NCI-H1436 (cell line): Measurements from ENCODE around the gene SYT5.
A peak's percentile ranks its signal among the peaks of the same experiment; 100 is the strongest.
"Not testable (repeated sequence)": the region's sequence is repeated elsewhere in the genome, so short reads cannot be mapped to it uniquely, and the experiment has no call there.

ENCODE experiments used
- DNase-seq: peaks from one replicate; lab custom pipeline; 2025; lab: John Stamatoyannopoulos, UW

The SYT5 gene

DNA sequence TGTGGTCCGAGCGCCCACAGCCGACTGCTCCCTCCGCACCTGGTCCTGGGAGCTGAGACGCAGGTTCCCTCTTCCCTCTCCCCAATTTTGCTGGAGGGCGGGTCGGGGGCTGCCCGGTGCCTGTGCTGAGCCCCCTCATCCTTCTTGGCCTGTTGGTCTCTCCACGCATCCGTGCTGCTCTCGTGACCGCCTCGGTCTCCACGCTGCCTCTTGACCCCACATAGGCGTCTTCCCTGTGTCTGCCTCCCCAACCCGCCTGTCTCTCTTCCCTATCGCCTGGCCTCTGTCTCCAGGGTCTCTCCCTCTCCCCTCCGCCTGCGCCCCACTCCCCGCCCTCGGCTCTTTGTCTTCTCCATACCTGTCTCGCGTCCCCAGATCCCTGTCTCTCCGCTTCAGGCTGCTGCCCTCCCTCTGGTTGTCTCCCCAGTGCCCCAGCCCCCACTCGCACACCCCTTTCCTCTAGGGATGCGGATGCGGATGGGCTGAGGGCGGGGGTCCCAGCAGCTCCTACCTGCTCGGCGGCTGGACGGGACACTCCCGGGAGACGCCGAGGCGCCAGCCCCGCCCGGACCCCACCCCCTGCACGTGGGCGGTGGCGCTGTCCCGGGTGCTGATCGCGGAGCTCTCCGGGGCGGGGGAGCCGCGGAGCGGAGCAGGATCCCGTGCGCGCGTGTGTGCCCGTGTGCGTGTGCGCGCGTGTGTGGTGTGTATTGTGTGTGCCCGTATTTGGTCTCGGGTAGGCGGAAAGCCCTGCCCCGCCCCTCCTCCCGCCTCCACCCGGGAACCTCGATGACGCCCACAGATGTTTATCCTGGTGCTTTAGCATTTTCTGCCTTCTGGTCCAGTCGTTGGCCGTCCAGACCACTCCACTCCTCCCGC lies at the start of gene SYT5:
Gene SYT5, minus strand, starts transcription at position 684 of the 879 bp plus-strand sequence. CDS start 1,248 bp downstream, outside the sequence.
- peak; percentile 55 for DNase-seq

DNA sequence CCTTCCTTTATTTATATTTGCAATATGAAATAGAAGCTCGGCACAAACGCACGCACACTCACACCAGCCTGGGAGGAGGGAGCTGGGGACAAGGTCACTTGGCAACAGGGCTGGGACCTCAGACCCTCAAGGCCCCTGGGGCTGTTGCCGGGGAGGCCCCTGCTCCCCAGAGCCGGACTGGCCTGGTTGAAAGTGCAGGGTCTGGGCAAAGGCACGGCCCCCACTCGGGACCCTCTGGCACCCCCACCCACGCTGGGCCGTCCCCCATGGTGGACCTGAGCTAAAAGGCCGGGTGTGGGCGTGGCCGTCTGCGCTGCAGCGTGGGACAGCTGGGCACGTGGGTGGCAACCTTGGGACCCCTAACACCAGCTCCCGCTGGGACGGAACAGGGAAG lies 49.7 kb upstream of the SYT5 start:
- no peak for DNase-seq

DNA sequence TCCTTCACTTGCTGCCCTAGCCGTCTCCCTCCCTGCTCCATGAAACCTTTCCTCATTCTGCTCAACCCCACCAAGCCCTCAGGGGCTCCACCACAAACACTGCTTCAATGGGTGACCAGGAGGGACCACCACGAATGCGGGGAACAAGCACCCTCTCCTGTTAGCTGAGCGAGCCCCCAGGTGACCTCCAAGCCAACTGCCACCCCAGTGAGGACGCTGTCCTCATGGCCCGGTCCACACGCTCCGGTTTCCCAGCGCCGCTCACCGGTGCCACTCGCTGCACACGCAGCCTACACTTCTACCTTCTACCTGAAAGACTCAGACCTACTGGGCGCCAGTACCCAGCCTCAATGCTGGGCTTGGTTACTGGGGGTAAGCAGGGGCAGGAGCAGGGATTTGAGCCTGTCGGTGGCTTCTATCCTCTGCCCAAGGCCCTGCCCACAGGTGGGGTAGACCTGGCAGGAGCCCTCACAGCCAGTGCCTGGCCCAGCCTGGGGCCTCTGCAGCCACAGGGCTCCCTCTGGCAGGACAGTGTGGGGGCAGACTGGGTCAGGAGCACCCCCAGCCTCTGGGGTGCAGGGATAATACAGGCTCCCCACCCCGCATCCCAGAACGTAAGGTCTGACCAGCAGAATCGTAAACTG lies 49.2 kb upstream of the SYT5 start:
- no peak for DNase-seq

DNA sequence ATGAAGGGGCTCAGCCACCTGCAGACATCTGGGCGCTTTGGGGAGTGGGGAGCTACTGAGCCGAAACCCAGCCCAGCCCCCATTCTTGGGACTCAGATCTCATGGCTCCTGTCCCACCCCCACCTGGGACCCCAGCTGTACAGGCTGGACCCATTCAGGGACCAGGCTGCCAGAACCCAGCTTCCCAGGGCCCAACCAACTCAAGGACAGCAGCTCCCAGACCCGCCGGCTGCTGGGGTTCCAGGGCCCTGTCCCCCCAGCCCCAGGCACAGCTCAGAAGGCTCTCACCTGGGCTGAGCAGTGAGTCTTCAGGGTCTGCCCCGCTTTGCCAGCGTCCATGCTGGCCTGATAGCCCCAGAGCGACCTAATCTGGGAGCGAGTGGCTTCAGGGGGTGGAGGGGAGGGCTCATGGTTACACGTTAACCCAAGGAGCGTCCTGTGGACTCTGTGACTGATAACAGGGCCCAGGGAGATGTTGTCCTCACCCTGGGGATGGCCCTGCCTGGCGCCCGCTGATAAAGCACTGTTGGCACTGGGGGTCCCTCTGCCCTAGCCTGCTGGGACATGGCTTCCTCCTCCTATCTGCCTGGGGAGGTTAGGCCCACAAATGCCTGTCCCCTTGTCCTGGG lies 48.4 kb upstream of the SYT5 start, which contains the start of gene TMEM86B:
Gene TMEM86B, minus strand, starts transcription at position 361 of the 629 bp plus-strand sequence. Its CDS starts 22 bp downstream, at position 339.
- DNase-seq = no peak

DNA sequence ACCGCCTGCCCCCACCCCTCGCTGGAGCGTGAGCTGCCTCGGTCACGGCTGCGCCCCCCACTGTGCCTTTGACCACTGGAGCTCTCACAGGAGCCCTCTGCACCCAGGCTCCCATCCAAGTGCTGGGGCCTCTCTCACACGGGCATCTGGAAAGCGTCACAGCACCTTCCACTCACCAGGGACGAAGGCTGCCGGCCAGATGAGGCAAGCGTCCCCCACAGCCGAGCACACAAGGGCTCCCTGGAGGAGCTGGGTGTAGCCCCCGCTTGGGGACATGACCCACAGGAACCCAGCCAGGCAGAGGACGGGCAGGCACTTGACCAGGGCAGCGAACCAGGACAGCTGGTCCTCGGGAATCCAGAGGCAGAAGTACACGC lies 47.9 kb upstream of the SYT5 start:
- no peak for DNase-seq

DNA sequence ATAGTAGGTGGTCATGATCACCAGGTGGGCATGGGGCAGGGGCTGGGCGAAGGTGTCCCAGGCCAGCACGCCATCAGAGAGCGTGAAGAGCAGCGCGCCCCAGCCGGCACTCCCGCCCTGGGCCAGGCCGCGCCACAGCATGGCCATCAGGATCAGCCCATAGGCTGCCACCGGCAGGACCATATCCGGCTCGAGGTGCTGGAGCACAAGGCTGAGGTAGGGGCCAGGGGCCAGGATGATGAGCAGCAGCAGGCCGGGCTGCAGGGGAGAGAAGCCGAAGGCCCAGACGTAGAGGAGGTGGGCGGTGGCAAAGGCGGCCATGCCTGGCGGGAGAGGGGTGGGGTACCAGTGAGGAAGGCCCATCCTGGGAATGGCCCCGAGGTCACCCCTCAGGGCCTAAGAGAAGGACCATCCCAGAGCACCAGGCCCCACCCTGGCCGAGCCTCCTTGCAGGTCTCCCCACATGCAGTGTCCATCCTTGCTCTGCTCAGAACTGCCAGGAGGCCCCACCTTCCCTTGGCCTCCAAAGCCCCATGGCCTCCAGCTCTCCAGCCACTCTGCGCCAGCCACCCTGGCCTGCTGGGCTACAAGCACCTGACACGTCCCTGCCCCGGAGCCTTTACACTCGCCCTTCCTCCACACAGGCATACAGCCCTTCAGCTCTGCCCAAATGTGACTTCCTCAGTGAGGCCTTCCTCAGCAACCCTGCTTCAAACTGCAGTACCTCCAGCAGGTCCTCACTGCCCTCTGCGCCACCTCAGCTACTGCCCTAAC lies 47.3 kb upstream of the SYT5 start:
- DNase-seq = no peak

DNA sequence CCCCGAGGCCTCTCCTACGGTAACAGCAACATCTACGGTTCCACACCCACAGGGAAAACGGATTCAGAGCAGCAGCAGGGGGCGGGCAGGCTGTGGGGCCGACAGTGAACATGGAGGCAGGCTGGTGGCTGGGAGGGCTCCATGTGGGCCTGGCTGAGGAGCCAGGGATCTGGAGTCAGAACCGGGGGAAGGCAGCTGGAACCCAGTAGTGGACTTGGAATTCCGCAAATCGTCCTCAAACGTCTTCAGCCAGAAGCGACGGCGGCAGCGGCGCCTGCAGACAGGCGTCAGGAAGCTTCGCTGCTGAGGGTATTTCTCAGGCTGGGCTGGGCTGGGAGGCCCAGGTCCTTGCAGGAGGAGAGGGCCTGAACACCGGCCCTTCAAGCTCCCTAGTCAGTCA lies 46.7 kb upstream of the SYT5 start:
- DNase-seq = no peak

DNA sequence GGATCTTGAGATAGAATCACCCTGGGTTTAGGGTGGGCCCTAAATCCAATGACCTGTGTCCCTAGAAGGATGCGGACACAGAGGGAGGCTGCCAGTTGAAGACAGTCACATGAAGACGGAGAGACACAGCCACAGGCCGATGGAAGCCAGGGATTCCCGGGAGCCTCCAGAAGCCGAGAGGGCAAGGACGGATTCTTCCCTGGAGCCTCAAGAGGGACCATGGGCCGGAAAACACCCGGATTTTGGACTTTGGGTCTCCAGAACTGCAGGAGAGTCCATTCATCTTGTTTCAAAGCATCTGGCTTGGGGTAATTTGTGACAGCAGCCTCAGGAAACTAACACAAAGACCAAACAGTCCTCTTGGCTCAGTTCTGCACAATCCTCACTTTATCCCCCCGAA lies 46.2 kb upstream of the SYT5 start:
- no peak for DNase-seq

DNA sequence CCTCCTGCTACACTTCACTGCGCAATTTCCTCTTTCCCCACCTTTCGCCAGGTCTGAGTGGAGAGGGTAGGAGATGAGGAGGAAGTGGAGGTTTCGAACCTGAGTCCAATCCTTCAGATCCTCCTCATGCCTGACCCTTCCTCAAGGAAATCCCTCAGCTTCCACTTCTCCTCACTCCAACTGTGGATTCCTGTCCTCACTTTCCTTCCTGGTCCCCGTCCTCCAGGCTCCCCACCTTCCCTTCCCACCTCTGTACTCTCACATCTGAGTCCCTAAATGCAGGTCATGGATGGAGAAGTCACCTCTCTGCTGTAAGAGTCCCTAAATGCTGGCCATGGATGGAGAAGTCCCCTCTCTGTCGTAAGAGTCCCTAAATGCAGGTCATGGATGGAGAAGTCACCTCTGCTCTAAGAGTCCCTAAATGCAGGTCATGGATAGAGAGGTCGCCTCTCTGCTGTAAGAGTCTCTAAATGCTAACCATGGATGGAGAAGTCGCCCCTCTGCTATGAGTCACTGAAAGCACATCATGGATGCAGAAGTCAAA lies 45.4 kb upstream of the SYT5 start:
- DNase-seq = no peak

DNA sequence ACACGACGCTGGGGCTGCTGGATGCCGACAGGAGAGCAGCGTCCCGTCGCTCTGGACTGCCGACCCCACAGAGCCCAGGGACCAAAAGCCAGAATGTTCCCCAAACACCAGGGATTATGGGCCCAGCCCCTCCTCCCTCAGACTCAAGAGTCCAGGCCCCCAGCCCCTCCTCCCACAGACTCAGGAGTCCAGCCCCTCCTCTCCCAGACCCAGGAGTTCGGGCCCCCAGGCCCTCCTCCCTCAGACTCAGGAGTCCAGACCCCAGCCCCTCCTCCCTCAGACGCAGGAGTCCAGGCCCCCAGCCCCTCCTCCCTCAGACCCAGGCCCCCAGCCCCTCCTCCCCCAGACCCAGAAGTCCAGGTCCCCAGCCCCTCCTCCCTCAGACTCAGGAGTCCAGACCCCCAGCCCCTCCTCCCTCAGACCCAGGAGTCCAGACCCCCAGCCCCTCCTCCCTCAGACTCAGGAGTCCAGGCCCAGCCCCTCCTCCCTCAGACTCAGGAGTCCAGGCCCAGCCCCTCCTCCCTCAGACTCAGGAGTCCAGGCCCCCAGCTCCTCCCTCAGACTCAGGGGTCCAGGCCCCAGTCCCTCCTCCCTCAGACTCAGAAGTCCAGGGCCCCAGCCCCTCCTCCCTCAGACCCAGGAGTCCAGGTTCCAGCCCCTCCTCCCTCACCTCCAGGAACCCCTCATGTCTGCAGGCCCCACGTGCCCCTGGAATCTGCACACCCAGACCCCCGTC lies 44.8 kb upstream of the SYT5 start:
- not testable (repeated sequence) for DNase-seq

DNA sequence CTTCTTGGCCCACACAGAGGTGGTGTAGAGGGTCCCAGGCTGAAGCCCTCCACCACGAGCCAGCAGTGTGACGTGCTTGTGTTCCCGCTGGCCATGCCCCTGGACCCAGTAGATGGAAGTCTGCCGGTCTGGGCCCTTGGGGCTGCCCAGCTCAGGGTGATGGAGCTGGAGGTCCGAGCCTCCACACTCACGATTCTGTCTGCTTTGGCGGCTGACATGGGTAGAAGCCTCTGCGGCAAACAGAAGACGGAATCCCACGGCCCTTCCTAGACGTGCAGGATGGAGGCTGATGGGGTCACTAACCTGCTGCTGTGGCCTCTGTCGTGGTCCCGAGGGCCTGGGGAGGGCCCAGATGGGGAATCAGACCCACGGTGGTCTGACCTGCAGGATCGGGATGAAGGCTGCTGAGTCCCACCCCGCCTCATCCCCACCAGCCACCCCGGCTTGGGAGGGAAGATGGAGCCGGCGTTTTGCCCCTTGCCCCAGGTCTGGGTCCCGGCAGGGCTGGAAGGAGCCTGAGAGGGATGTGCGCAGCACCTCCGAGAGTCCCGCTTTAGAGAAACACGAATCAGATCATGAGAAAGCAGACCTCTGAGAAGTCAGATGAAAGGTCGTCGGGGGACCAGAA lies 44.1 kb upstream of the SYT5 start:
- DNase-seq = no peak

DNA sequence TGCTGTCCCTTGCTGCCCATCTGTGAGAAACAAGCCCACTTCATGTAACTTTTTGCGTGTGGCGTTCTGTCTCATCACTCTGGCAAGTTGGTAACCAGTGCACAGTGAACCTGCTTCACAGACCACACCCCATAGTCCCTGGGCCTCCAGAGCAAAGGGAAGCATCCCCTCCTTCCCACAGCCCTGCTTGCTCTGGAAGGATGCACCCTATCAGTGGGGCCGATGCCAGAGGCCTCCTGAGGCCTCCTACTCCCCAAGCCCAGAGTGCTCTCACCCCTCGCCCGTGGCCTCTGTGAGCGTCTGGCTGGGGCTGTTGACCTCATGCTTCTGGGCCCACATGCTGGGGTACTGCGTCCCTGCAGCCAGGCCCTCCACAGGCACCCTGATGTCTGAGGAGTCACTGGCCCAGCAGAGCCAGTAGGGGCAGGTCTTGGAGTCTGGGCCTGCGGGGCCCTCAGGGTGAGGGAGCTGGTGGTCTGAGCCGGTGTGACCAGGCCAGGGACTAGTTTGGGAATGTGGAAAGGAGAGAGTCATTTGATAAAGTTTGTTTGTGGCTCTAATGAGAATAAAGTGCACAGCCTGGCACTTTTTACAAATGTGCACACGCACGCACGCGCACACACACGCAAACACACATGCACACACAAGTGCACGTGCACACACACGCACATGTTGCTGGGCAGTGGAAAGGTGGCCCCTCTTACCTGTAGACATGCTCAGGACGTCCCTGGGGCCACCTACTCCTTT lies 43.4 kb upstream of the SYT5 start:
- DNase-seq = no peak

DNA sequence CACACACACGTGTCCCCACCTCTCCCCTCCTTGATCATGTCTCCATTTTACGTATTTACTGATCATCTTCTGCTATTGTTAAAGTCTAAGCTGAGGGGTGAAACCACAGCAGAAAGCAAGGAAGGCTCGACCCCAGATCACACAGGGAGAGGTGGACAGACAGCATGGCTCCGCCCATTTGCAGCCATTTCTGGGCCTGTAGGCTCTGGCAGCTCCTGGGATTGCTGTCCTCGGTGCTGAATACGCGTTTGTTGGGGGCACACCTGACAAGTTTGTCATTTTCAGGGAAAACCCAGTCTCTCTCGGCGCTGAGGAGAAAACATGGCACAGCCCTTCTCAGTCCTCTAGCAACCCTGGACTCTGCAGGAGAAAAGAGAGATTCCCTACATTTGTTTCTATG lies 40.4 kb upstream of the SYT5 start:
- DNase-seq = no peak

DNA sequence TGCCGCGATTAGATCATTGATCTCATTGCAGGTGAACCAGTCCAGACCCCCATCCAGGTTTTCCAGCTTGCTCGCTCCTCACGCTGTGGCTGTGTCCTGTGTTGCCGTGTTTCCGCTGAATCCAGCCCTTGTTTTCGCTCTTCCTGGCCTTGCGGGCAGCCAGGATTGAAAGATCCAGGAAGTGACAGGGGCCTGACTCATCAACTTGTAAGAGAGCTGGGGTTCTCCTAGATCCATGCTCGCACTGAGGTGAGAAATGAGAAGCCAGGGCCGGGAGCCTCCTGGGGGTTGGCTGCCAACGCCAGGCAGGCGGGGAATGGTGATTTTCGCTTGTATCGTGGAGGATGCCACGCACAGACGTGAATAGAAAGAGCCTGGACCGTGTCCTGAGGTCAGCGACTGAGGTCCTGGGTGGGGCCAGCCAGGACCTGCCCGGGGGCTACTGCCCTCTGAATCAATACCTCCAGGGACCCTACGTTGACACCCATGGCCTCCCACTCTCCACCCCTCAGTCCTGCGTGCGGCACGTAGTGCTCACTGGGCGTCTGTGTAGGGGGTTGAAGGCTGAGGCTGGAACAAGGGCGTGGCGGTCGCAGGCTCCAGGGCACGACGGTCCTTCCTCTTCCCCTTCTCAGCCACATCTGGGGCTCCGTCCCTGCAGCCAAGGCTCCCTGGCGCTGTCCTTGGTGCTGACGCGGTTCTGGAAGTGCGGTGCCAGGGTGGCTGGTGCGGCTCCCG lies 36.5 kb upstream of the SYT5 start:
- DNase-seq = peak; percentile 97

DNA sequence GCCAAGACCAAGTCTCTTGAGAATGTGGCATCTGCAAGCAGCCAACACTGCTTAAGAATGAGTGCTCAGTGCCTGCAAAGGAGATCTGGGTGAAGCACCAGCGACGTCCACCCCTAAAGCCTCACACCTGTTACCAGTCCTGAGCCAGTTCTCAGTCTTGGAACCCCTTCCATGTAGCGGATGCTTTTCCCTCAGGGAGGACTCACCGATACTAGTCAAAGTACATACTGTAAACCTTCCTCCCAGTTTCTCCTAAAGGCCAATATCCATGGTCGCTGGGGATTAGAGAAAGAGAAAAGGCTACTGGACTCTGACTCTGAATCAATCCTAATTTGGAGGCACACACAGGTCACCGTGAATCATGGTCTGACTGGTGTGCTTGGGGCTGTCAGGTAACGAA lies 33.5 kb upstream of the SYT5 start:
- DNase-seq = no peak

DNA sequence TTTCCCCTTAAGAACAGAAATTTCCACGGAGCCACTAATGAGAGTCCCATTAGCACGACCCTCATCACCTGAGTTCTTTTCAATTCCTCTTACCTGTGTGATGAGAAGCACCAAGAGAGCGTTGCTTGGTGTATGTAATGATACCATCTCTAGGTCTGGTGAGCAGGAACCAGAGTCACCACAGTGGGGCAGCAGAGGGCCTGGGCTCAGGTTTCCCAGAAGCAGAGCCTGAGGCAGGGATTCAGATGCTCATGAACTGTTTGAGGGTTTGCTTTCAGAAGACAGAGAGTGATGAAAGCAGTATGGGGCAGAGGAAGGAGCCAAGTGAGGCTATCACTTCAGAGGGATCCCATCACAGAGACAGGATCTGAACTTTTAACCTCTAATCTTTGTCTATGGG lies 32.4 kb upstream of the SYT5 start:
- no peak for DNase-seq

DNA sequence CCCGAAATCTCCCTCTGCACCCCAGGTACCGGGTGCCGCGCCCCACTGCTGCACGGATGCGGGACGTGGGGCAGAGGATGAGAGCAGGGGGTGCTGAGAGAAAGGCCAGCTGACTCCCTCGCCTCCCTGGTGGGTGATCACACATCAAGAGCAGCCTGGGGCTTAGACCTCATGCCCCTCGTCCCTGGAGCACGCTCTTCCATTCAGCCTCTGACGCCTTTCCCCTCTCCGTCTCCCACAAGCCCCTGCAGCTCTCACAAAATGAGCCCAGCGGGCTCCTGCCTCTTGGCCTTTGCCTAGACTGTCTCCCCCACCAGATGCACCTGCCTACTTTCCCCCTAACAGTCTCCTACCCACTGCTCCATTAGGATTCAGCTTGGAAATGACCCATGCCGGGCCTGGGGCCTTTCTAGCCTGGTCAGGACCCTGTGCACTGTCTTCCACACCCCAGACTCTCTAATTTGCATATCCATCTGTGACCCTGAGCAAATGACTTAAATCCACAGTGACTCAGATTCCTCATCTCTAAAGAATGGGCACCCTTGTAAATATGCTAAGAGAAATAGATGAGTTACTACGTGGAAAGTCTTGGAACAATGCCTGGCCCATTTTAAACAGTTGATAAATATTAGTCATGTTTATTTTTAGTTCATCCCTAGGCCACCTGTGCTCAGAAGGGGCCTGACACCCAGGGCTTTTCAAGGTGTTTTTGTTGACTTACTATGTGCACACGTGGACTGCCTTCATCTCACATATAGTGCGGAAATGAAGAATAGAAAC lies 29.8 kb upstream of the SYT5 start:
- peak; percentile 49 for DNase-seq

DNA sequence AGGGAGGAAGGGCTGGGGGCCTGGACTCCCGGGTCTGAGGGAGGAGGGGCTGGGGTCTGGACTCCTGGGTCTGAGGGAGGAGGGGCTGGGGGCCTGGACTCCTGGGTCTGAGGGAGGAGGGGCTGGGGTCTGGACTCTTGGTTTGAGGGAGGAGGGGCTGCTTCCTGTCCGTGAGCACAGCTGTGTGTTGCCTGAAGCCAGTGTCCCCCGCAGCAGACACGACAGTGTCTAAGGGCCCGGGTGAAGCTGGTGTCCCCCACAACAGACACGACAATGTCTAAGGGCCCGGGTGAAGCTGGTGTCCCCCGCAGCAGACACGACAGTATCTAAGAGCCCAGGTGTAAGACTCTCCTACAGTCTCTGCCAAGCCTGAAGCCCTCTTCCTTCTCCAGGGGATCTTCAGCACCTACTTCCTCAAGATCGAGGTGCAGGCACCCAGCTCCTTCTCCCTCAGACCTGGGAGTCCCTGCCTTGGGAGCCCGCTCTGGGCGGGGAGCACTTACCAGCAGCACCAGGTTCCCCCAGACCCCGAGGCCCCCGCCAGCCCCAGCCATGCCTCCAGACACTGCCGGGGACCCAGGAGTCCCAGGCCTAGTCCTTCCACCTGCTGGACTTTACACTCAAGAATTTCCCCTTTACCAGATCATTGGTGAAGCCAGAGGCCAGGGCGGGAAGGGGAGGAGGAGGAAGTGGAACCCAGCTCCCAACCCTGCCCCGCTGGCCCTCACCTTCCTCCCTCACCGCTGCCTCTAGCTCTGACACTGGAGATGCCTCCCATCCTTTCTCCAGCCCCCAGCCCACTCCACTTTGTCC lies 29.0 kb upstream of the SYT5 start, which contains the start of gene PTPRH:
Gene PTPRH, minus strand, starts transcription at position 622 of the 813 bp plus-strand sequence. Its CDS starts 68 bp downstream, at position 554.
- DNase-seq = no peak
